Activated effector memory CD4-positive, alpha-beta T cell treated with anti-CD3 and anti-CD28 coated beads, Interleukin-2, amount 50 U/mL, for 16 hours (primary cell): ENCODE measurements around the gene SIT1.

Experiments used
- DNase-seq: peaks from one replicate; pipeline ENCODE4 v3.0.0-alpha.2; 2020

Gene SIT1

GRCh38 chr9:35682051-35682450 lies 31.3 kb upstream of the SIT1 start:
- no peak for DNase-seq

GRCh38 chr9:35681341-35682002 lies 30.7 kb upstream of the SIT1 start:
- DNase-seq, result no peak

GRCh38 chr9:35680331-35681105 lies 29.8 kb upstream of the SIT1 start:
- DNase-seq, result no peak

- DNase-seq, result no peak
Observed at GRCh38 chr9:35679766-35680330, 29.1 kb upstream of the SIT1 start.

- no peak for DNase-seq
Observed at GRCh38 chr9:35679091-35679490, 28.4 kb upstream of the SIT1 start.

GRCh38 chr9:35675732-35676392 lies 25.1 kb upstream of the SIT1 start:
- DNase-seq, result peak; percentile 73

GRCh38 chr9:35675204-35675603 lies 24.5 kb upstream of the SIT1 start:
- no peak for DNase-seq

- no peak for DNase-seq
Observed at GRCh38 chr9:35674025-35674361, 23.3 kb upstream of the SIT1 start.

- no peak for DNase-seq
Observed at GRCh38 chr9:35673132-35674024, 22.6 kb upstream of the SIT1 start, which contains the start of gene CA9. CA9 (plus strand) TSS chr9:35673928; CDS start chr9:35673960, 32 bp downstream.

- DNase-seq, result no peak
Observed at GRCh38 chr9:35669331-35670145, 18.8 kb upstream of the SIT1 start.

- no peak for DNase-seq
Observed at GRCh38 chr9:35667939-35668338, 17.2 kb upstream of the SIT1 start.

- no peak for DNase-seq
Observed at GRCh38 chr9:35666549-35666948, 15.8 kb upstream of the SIT1 start.

GRCh38 chr9:35666045-35666444 lies 15.3 kb upstream of the SIT1 start:
- no peak for DNase-seq

GRCh38 chr9:35665471-35665818 lies 14.7 kb upstream of the SIT1 start:
- DNase-seq, result no peak

- DNase-seq, result peak; percentile 91
Observed at GRCh38 chr9:35664531-35665470, 14.1 kb upstream of the SIT1 start, which contains the start of gene ARHGEF39. ARHGEF39 (minus strand) TSS chr9:35665195; CDS start chr9:35665169, 26 bp downstream.

- DNase-seq, result no peak
Observed at GRCh38 chr9:35662437-35662836, 11.7 kb upstream of the SIT1 start.

- DNase-seq, result peak; percentile 78
Observed at GRCh38 chr9:35661756-35662350, 11.1 kb upstream of the SIT1 start.

- DNase-seq, result no peak
Observed at GRCh38 chr9:35660966-35661415, 10.3 kb upstream of the SIT1 start.

- DNase-seq, result no peak
Observed at GRCh38 chr9:35659340-35659739, 8.6 kb upstream of the SIT1 start.

GRCh38 chr9:35658968-35659220 lies 8.2 kb upstream of the SIT1 start:
- DNase-seq, result no peak
